IPS-11a (cell line): ENCODE data around the gene PLEKHA7.

Source experiments
- H3K4me3 ChIP-seq: one replicate; pipeline ENCODE4 v1.5.1; 2013; ENCODE audit warnings: low read depth, low read length, control low read depth

The PLEKHA7 gene

GRCh38 chr11:16815047-16815767 is 199.0 kb downstream of the PLEKHA7 start:
- no peak overlapping the region for H3K4me3 ChIP-seq

- no peak overlapping the region for H3K4me3 ChIP-seq
Observed at GRCh38 chr11:16814410-16815046, 199.7 kb downstream of the PLEKHA7 start.

- no peak overlapping the region for H3K4me3 ChIP-seq
Observed at GRCh38 chr11:16813126-16813525, 201.1 kb downstream of the PLEKHA7 start.

- H3K4me3 ChIP-seq: no peak overlapping the region
Observed at GRCh38 chr11:16812274-16812673, 201.9 kb downstream of the PLEKHA7 start.

- no peak overlapping the region for H3K4me3 ChIP-seq
Observed at GRCh38 chr11:16811136-16812020, 202.8 kb downstream of the PLEKHA7 start.

GRCh38 chr11:16809886-16810668 is 204.1 kb downstream of the PLEKHA7 start:
- H3K4me3 ChIP-seq: no peak overlapping the region

- no peak overlapping the region for H3K4me3 ChIP-seq
Observed at GRCh38 chr11:16807306-16807705, 206.9 kb downstream of the PLEKHA7 start.

GRCh38 chr11:16806791-16807190 is 207.4 kb downstream of the PLEKHA7 start:
- H3K4me3 ChIP-seq: no peak overlapping the region

- H3K4me3 ChIP-seq: no peak overlapping the region
Observed at GRCh38 chr11:16805938-16806337, 208.3 kb downstream of the PLEKHA7 start.

- no peak overlapping the region for H3K4me3 ChIP-seq
Observed at GRCh38 chr11:16804104-16804947, 209.9 kb downstream of the PLEKHA7 start.

- no peak overlapping the region for H3K4me3 ChIP-seq
Observed at GRCh38 chr11:16801288-16801980, 212.8 kb downstream of the PLEKHA7 start.

- no peak overlapping the region for H3K4me3 ChIP-seq
Observed at GRCh38 chr11:16800382-16800781, 213.8 kb downstream of the PLEKHA7 start.

- no peak overlapping the region for H3K4me3 ChIP-seq
Observed at GRCh38 chr11:16799890-16800289, 214.3 kb downstream of the PLEKHA7 start.

GRCh38 chr11:16799221-16799620 is 215.0 kb downstream of the PLEKHA7 start:
- no peak overlapping the region for H3K4me3 ChIP-seq

- H3K4me3 ChIP-seq: no peak overlapping the region
Observed at GRCh38 chr11:16797776-16798175, 216.4 kb downstream of the PLEKHA7 start.

GRCh38 chr11:16796311-16796710 is 217.9 kb downstream of the PLEKHA7 start:
- no peak overlapping the region for H3K4me3 ChIP-seq

GRCh38 chr11:16795146-16795545 is 219.1 kb downstream of the PLEKHA7 start:
- no peak overlapping the region for H3K4me3 ChIP-seq

GRCh38 chr11:16794047-16794818 is 220.0 kb downstream of the PLEKHA7 start:
- H3K4me3 ChIP-seq: no peak overlapping the region

- H3K4me3 ChIP-seq: no peak overlapping the region
Observed at GRCh38 chr11:16793511-16793910, 220.7 kb downstream of the PLEKHA7 start.
